Loucy (cell line): ENCODE results near the gene ADAP2.

Experiments
- H2AFZ ChIP-seq: fragments of 200-600 bp; sonication (generic); 2 replicates; pipeline ENCODE4 v1.6.0; 2016; ENCODE audit warnings: antibody characterized with exemption, mild to moderate bottlenecking, low read length, moderate library complexity
- H3F3A ChIP-seq: fragments of 200-600 bp; 2 replicates; pipeline ENCODE4 v1.6.0; 2016; ENCODE audit warnings: antibody characterized with exemption, low read depth, mild to moderate bottlenecking
- H3K27me3 ChIP-seq: fragments of 200-600 bp; sonication (generic); 2 replicates; pipeline ENCODE4 v1.6.1; 2014; ENCODE audit warnings: low read length, mild to moderate bottlenecking; ENCODE audit not compliant: insufficient read depth, poor library complexity, severe bottlenecking
- H3K36me3 ChIP-seq: fragments of 200-600 bp; sonication (generic); 2 replicates; pipeline ENCODE4 v1.6.1; 2016; ENCODE audit warnings: low read length; ENCODE audit not compliant: insufficient read depth
- H3K4me1 ChIP-seq: fragments of 200-600 bp; sonication (generic); 2 replicates; pipeline ENCODE4 v1.5.1; 2014; ENCODE audit warnings: low read length, mild to moderate bottlenecking; ENCODE audit not compliant: insufficient read depth, poor library complexity, severe bottlenecking
- H3K4me2 ChIP-seq: fragments of 200-600 bp; sonication (generic); 2 replicates; pipeline ENCODE4 v1.6.0; 2014; ENCODE audit warnings: antibody characterized with exemption, low read length, low read depth, mild to moderate bottlenecking; ENCODE audit not compliant: poor library complexity, severe bottlenecking
- H3K4me3 ChIP-seq: fragments of 200-600 bp; sonication (generic); 2 replicates; pipeline ENCODE4 v1.5.1; 2014; ENCODE audit warnings: low read length, mild to moderate bottlenecking, mixed read lengths; ENCODE audit not compliant: poor library complexity, severe bottlenecking
- H3K79me2 ChIP-seq: fragments of 200-600 bp; sonication (generic); 2 replicates; pipeline ENCODE4 v1.6.1; 2014; ENCODE audit warnings: low read length; ENCODE audit not compliant: insufficient read depth
- H3K9ac ChIP-seq: fragments of 200-600 bp; sonication (generic); 2 replicates; pipeline ENCODE4 v1.6.0; 2014; ENCODE audit warnings: mild to moderate bottlenecking, low read depth, low read length, moderate library complexity; ENCODE audit not compliant: poor library complexity, severe bottlenecking
- H3K9me2 ChIP-seq: fragments of 200-600 bp; sonication (generic); replicated peaks from 2 replicates; pipeline ENCODE4 v1.6.1; 2016; ENCODE audit warnings: low read depth, low read length, mixed read lengths
- H3K9me3 ChIP-seq: fragments of 200-600 bp; sonication (generic); 2 replicates; pipeline ENCODE4 v1.6.1; 2014; ENCODE audit warnings: mild to moderate bottlenecking, antibody characterized with exemption, low read length, low read depth; ENCODE audit not compliant: insufficient read depth
- H4K20me1 ChIP-seq: fragments of 200-600 bp; sonication (generic); 2 replicates; pipeline ENCODE4 v1.6.0; 2014; ENCODE audit warnings: antibody characterized with exemption, low read length, mild to moderate bottlenecking; ENCODE audit not compliant: insufficient read depth, poor library complexity, severe bottlenecking
- CTCF ChIP-seq: fragments of 200-600 bp; sonication (generic); conservative IDR thresholded peaks from 2 replicates; pipeline ENCODE4 v1.5.1; 2014; ENCODE audit warnings: mild to moderate bottlenecking, antibody characterized with exemption, low read length
- EZH2phosphoT487 ChIP-seq: fragments of 200-600 bp; IDR thresholded peaks from 2 replicates; pipeline ENCODE4 v1.6.1; 2018; ENCODE audit warnings: antibody characterized with exemption, mild to moderate bottlenecking, moderate library complexity, borderline replicate concordance

The ADAP2 gene

GRCh38 chr17:30915833-30916611 is 5.7 kb upstream of the ADAP2 start:
- Histone ChIP-seq H4K20me1 (no peaks in the 10 kb centered on the region), H3K4me1 (no peaks in the 10 kb centered on the region), H3K9me3 (no peaks in the 10 kb centered on the region), H3K9me2 (no peaks in the 10 kb centered on the region), H3K27me3 (no peaks in the 10 kb centered on the region), H3F3A (no peaks in the 10 kb centered on the region), H3K79me2 (no peaks in the 10 kb centered on the region), H3K36me3 (no peaks in the 10 kb centered on the region), H3K9ac (no peak overlapping the region), H2AFZ (no peak overlapping the region), H3K4me2 (no peak overlapping the region), H3K4me3 (no peak overlapping the region)
- no peak for TF ChIP-seq CTCF
- no peak for TF ChIP-seq EZH2phosphoT487

GRCh38 chr17:30917050-30917449 is 4.7 kb upstream of the ADAP2 start:
- Histone ChIP-seq H4K20me1 (no peaks in the 10 kb centered on the region), H2AFZ (no peak overlapping the region), H3K9me3 (no peaks in the 10 kb centered on the region), H3F3A (no peaks in the 10 kb centered on the region), H3K27me3 (no peaks in the 10 kb centered on the region), H3K79me2 (no peaks in the 10 kb centered on the region), H3K9ac (no peak overlapping the region), H3K4me2 (no peak overlapping the region), H3K36me3 (no peaks in the 10 kb centered on the region), H3K4me3 (no peak overlapping the region), H3K4me1 (no peaks in the 10 kb centered on the region), H3K9me2 (no peaks in the 10 kb centered on the region)
- TF ChIP-seq EZH2phosphoT487 (no peak), CTCF (no peak)

DNA sequence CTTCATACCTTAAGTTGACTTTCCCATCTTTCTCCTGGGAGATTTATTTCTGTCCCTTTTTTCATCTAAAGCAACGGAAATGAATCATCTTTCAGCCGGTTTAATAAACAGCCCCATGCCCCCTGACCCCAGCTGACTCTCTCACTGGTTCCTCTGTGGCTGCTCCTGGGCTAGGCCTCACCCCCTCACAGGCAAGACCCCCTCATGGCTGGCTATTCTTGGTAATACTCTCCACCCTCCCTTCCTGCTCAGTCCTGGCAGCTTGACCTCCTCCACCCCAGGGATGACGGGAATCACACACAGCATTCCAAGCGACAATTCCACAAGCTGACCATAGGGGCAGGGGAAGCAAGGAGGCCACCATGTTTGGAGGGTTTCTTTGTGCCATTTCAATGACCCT is 1.5 kb upstream of the ADAP2 start:
- H3K4me2 ChIP-seq = no peak overlapping the region
- no peaks in the 10 kb centered on the region for H3K9me3 ChIP-seq
- no peak overlapping the region for H2AFZ ChIP-seq
- no peaks in the 10 kb centered on the region for H3K36me3 ChIP-seq
- H3K9me2 ChIP-seq = no peaks in the 10 kb centered on the region
- H3F3A ChIP-seq = no peaks in the 10 kb centered on the region
- no peak overlapping the region for H3K9ac ChIP-seq
- H4K20me1 ChIP-seq = no peaks in the 10 kb centered on the region
- H3K4me1 ChIP-seq = no peaks in the 10 kb centered on the region
- H3K27me3 ChIP-seq = no peaks in the 10 kb centered on the region
- no peak overlapping the region for H3K4me3 ChIP-seq
- no peaks in the 10 kb centered on the region for H3K79me2 ChIP-seq
- TF ChIP-seq EZH2phosphoT487 (no peak), CTCF (no peak)
